Measurements from ENCODE around the gene LSM14B. TPM values are rescaled to one million over a fixed set of nuclear protein-coding genes. Genes with fewer than 3 reads are reported as not detected.

The LSM14B gene
- total RNA-seq, 1 donor from 2014 or later: 92.6 TPM

Other genes with a start within 250 kb of the LSM14B start
- 8.6 TPM for gene TAF4, start 56.6 kb upstream of the LSM14B start, total RNA-seq
- gene PSMA7, start 20.9 kb downstream of the LSM14B start, total RNA-seq: 107 TPM
- gene SS18L1, start 21.3 kb downstream of the LSM14B start, total RNA-seq: 75.0 TPM
- gene MTG2, start 60.6 kb downstream of the LSM14B start, total RNA-seq: 14.8 TPM
- 0.47 TPM for gene HRH3, start 97.8 kb downstream of the LSM14B start, total RNA-seq
- gene OSBPL2, start 116.0 kb downstream of the LSM14B start, total RNA-seq: 39.8 TPM
- gene ADRM1, start 180.5 kb downstream of the LSM14B start, total RNA-seq: 30.6 TPM
- 11.2 TPM for gene LAMA5, start 244.8 kb downstream of the LSM14B start, total RNA-seq